ENCODE data around the gene INPP5D.

The INPP5D gene

DNA sequence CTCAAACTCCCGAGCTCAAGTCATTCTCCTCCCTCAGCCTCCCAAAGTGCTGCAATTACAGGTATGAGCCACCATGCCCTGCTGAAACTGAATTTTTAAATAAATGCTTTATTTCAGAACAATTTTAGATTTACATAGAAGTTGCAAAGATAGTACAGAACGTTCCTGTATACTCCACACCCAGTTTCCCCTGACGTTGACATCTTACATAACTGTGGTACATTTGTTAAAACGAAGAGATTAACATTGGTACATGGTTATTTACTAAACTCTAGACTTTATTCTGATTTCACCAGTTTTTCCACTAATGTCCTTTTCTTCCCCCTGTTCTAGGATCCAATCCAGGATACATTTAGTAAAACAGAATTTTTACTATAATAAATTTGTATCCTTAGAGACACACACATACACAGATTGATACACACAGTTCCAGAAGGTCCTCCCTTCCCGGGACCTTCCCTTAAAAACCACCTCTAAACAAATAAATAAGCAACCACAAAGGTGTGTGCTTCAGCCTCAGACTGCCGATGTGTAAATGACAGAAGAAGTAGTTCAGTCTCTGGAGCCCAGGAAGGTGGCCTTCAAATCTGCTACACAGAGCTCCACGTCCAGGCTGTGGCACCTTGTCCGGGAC is 20.8 kb upstream of the INPP5D start:
- DNase-seq (ENCODE audit: low read depth) = no peak
- H3K4me3 ChIP-seq (ENCODE audit: low read depth, low read length) = no peak overlapping the region
- TF ChIP-seq, protein P1, sequence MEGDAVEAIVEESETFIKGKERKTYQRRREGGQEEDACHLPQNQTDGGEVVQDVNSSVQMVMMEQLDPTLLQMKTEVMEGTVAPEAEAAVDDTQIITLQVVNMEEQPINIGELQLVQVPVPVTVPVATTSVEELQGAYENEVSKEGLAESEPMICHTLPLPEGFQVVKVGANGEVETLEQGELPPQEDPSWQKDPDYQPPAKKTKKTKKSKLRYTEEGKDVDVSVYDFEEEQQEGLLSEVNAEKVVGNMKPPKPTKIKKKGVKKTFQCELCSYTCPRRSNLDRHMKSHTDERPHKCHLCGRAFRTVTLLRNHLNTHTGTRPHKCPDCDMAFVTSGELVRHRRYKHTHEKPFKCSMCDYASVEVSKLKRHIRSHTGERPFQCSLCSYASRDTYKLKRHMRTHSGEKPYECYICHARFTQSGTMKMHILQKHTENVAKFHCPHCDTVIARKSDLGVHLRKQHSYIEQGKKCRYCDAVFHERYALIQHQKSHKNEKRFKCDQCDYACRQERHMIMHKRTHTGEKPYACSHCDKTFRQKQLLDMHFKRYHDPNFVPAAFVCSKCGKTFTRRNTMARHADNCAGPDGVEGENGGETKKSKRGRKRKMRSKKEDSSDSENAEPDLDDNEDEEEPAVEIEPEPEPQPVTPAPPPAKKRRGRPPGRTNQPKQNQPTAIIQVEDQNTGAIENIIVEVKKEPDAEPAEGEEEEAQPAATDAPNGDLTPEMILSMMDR (IDR thresholded peaks at IDR 0.05; ENCODE audit: low read depth, low read length, missing control alignments) = no peak

DNA sequence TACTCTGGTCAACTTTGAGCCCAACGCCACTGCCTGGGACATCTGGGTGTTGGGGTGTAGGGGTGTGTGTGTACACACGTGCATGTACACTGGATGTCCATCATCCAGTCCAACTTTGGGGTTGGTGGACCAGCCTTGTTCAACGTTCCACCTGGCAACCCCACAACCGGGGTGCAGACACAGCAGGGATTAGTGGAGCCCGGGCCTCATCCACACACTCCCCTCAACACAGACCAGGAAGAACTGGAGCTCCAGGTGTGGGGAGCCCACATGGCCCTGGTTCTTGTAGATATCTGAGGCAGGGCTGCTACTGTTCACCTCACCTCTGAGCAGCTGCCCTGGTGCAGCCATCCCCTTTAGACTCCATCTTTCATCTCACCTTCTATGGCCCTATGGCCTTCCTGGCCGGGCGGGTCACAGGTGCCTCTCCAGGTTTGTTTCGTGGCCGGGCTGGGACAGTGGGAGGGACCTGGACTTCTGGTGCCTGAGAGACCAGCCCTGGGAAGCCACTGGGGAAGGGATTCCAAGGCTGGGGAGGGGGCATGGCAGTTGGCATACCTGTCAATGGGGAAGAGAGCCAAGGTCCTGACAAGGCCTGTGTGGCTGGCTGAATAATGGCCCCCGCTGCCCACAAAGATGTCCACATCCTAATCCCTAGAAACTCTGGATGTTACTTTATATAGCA is 20.2 kb upstream of the INPP5D start:
- TF ChIP-seq, protein P1 (IDR thresholded peaks at IDR 0.05; ENCODE audit: low read depth, low read length, missing control alignments) = no peak
- DNase-seq (ENCODE audit: low read depth) = no peak
- no peak overlapping the region for H3K4me3 ChIP-seq (ENCODE audit: low read depth, low read length)

DNA sequence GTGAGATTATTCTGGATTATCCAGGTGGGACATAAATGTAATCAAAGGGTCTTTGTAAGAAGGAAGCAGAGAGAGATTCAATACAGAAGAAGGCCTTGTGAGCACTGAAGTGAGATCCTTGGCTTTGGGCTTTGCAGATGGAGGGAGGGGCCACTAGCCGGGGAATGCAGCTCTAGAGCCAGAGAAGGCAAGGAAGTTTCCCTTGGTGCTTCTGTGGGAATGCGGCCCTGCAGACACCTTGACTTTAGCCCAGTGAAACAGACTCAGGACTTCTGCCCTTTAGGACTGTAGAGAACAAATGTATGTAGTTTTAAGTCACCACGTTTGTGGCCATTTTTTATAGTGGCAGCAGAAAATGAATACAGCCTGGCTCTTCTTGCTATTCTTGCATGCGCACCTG is 19.6 kb upstream of the INPP5D start:
- TF ChIP-seq, protein P1 (IDR thresholded peaks at IDR 0.05; ENCODE audit: low read depth, low read length, missing control alignments) = no peak
- DNase-seq (ENCODE audit: low read depth) = no peak
- no peak overlapping the region for H3K4me3 ChIP-seq (ENCODE audit: low read depth, low read length)

DNA sequence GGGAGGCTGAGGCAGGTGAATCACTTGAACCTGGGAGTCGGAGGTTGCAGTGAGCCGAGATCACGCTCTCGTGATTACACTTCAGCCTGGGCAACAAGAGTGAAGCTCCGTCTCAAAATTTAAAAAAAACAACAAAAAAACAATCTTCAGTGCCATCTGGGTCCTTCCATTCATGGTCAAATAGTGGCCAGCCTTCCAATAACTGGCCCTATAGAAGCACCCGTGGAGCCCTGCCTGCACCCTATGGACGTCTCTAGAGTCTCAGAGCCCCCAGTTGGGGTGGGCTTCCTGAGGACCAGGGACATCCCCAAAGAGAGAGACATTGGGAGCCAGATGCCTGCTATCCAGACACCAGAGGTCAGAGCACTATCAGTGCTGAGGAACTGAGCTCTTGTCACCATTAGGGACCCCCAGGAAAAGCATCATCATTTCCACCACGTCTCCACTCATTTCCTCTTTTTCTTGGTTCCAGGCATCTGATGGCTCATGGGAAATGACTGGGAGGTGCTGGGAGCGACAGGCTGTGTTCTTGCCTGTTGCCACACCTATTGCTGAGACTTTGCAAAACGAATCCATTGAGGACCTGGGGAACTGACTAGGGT is 18.3 kb upstream of the INPP5D start:
- TF ChIP-seq, protein P1 (IDR thresholded peaks at IDR 0.05; ENCODE audit: low read depth, low read length, missing control alignments) = no peak
- DNase-seq (ENCODE audit: low read depth) = no peak
- no peak overlapping the region for H3K4me3 ChIP-seq (ENCODE audit: low read depth, low read length)

DNA sequence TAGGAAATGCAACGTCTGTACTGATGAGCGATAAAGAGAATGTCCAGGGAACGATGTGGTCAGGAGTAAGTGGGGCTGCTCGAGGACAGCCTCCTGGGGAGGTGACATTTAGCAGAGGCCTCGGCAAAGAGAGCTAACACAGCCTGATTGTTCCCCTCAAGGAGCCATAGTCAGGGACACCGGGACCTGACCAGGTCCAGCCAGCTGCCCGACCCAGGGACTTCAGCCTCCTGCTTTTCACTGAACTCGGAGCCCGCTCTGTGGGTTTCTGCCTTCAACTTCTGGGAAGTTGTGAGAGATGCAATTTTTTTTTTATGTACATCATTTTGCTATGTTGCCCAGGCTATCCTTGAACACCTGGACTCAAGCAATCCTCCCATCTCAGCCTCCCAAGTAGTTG is 17.6 kb upstream of the INPP5D start:
- H3K4me3 ChIP-seq (ENCODE audit: low read depth, low read length) = no peak overlapping the region
- TF ChIP-seq, protein P1 (IDR thresholded peaks at IDR 0.05; ENCODE audit: low read depth, low read length, missing control alignments) = no peak
- DNase-seq (ENCODE audit: low read depth) = no peak

DNA sequence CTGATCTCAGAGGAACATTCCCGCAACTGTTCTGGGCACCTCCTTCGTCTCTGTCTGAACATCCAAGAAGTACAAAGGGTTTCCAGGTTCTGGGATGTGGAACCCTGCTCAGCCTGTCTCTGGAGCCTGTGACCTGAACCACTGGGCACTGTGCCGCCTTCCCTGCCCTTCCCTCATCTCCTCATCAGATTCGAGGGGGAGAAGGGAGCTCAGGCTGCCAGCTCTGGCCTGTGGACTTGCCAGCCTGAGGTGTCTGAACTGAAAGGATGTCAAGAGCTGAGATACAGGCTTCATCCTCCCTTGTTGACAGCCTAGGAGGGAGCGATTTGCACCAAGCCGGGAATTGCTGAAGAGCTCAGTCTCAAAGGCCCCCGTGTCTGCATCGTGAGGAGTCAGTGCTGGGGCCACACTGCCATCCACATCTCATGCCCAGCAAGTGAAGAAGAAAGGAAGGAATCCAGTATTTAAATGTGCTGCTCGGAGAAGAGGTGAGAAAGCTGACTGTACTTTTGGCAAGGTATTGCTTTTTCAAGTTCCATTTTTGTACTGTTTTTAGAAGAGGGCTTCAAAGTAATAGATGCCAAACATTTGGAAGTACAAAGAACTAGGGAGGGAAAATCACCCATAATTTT is 15.1 kb upstream of the INPP5D start:
- TF ChIP-seq, protein P1 (IDR thresholded peaks at IDR 0.05; ENCODE audit: low read depth, low read length, missing control alignments) = no peak
- DNase-seq (ENCODE audit: low read depth) = no peak
- H3K4me3 ChIP-seq (ENCODE audit: low read depth, low read length) = no peak overlapping the region

Data from GM12864 (cell line).